Gastroesophageal sphincter (tissue), 4 donors: ENCODE data around the gene CELSR1. TPM values are rescaled to one million over a fixed set of nuclear protein-coding genes. Genes with fewer than 3 reads are reported as not detected.

Experiments
- ATAC-seq: fragments of 150-250 bp; one replicate; pipeline ENCODE4 v1.9.1; 2016; ENCODE audit warnings: mild to moderate bottlenecking, moderate library complexity
- H3K27ac ChIP-seq, 4 donors: fragments of 200-600 bp; sonication (generic) in 3 of 4; 1 replicate in 3 of 4; 2 replicates in 1 of 4; pipeline ENCODE4 v1.5.1; 2016 to 2019
- H3K27me3 ChIP-seq: fragments of 200-600 bp; sonication (generic); one replicate; pipeline ENCODE4 v1.5.1; 2019
- H3K36me3 ChIP-seq, 2 donors: fragments of 200-600 bp; sonication (generic); one replicate each; pipeline ENCODE4 v1.5.1; 2019; ENCODE audit warnings: control low read depth in 1 of 2
- H3K4me1 ChIP-seq, 3 donors: fragments of 200-600 bp; sonication (generic); 1 replicate in 2 of 3; 2 replicates in 1 of 3; pipeline ENCODE4 v1.5.1; 2016 to 2019; ENCODE audit warnings: control low read depth in 2 of 3
- H3K4me3 ChIP-seq, 2 donors: fragments of 200-600 bp; sonication (generic); one replicate each; pipeline ENCODE4 v1.5.1; 2019; ENCODE audit warnings: mild to moderate bottlenecking in 1 of 2, moderate library complexity in 1 of 2
- H3K9me3 ChIP-seq, 3 donors: fragments of 200-600 bp; sonication (generic); one replicate each; pipeline ENCODE4 v1.5.1; 2017 to 2019; ENCODE audit warnings: control low read depth in 2 of 3
- CTCF ChIP-seq, 4 experiments: fragments of 200-600 bp in 2 of 4; fragments of 450-650 bp in 2 of 4; sonication (generic) in 1 of 4; IDR thresholded peaks; one replicate each; pipeline ENCODE4 v1.5.1; 2017 to 2019; ENCODE audit warnings: antibody characterized with exemption in 4 of 4, mild to moderate bottlenecking in 2 of 4, moderate library complexity in 2 of 4
- EP300 ChIP-seq: sonication (generic); formaldehyde crosslinking; IDR thresholded peaks from one replicate; pipeline ENCODE4 v1.6.1; 2017; ENCODE audit warnings: antibody characterized with exemption, mild to moderate bottlenecking
- POLR2A ChIP-seq, 2 donors: fragments of 450-650 bp; IDR thresholded peaks; one replicate each; pipeline ENCODE4 v1.6.1; 2017; ENCODE audit warnings: antibody characterized with exemption in 2 of 2, mild to moderate bottlenecking in 2 of 2, moderate library complexity in 1 of 2
- POLR2AphosphoS5 ChIP-seq: sonication (generic); formaldehyde crosslinking; IDR thresholded peaks from one replicate; pipeline ENCODE4 v1.6.1; 2017; ENCODE audit warnings: antibody characterized with exemption
- WGBS, 2 donors: methylation state at CpG; one replicate each; pipeline ENCODE4 v1.1.5; 2018; ENCODE audit warnings: low coverage in 1 of 2; 5-methylcytosine and 5-hydroxymethylcytosine counted together
- total RNA-seq, 4 donors: library from RNA; depleted of rRNA; stranded (reverse); fragments of >200 nt; gene quantifications; one replicate each; pipeline ENCODE4 v1.1.0, GENCODE V29; 2016

CELSR1 gene
- total RNA-seq, 4 donors from 2014 or later, result 1.7 to 4.8 (median 4.3) TPM

GRCh38 chr22:46362934-46363515, 174.4 kb downstream of the CELSR1 start:
- Histone ChIP-seq H3K9me3 (no peaks in the 10 kb centered on the region), H3K27ac (no peak overlapping the region), H3K27me3 (peaks cover 31% of the 10 kb centered on the region), H3K4me1 (no peaks in the 10 kb centered on the region), H3K36me3 (peaks cover 0 to 16% of the 10 kb centered on the region in 2 donors), H3K4me3 (no peak overlapping the region)
- no peak for ATAC-seq
- WGBS, 2 donors, result 73% methylated on average over 6 of the region's 15 CpGs; no CpG with 5 or more reads in 1 of the 2 donors
- no peak for TF ChIP-seq CTCF (IDR thresholded peaks at IDR 0.05)
- TF ChIP-seq POLR2AphosphoS5, result no peak
- no peak for TF ChIP-seq POLR2A (IDR thresholded peaks at IDR 0.05)
- TF ChIP-seq EP300, result no peak

GRCh38 chr22:46362203-46362933, 175.1 kb downstream of the CELSR1 start:
- ATAC-seq, result no peak

DNA sequence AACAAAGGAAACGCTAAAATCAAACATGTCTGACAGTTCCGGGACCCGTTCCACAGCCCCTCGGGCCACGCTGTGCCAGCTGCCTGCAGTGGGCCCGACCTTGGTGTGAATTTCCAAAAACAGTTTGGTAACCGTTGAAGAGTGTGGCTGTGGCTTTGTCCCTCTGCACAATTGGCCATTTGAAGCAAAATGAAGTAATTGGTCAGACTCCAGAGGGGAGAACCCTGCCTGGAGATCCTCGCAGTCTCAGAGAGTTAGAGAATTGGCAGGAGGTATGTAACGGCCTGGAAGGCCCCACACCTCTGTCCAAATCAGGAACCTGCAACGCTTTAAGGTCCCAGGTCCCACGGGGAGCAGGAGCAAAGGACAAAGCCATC, 175.6 kb downstream of the CELSR1 start:
- Histone ChIP-seq H3K4me3 (no peak overlapping the region), H3K9me3 (no peaks in the 10 kb centered on the region), H3K27ac (no peak overlapping the region), H3K27me3 (peaks cover 21% of the 10 kb centered on the region), H3K36me3 (peaks cover 0 to 28% of the 10 kb centered on the region in 2 donors), H3K4me1 (no peaks in the 10 kb centered on the region)
- ATAC-seq, result no peak
- 53 to 60% methylated on average over 1 to 10 of the region's 11 CpGs for WGBS, 2 donors
- TF ChIP-seq POLR2AphosphoS5 (no peak), EP300 (no peak), POLR2A (IDR thresholded peaks at IDR 0.05) (no peak), CTCF (IDR thresholded peaks at IDR 0.05) (no peak)

More at GRCh38 chr22:46362203-46362933, 175.1 kb downstream of the CELSR1 start:
- peaks cover 0 to 23% of the 10 kb centered on the region in 2 donors for H3K36me3 ChIP-seq
- 60 to 81% methylated on average over 3 to 4 of the region's 25 CpGs for WGBS, 2 donors
- H3K9me3 ChIP-seq, result no peaks in the 10 kb centered on the region
- TF ChIP-seq POLR2AphosphoS5 (no peak), POLR2A (IDR thresholded peaks at IDR 0.05) (no peak), CTCF (IDR thresholded peaks at IDR 0.05) (no peak), EP300 (no peak)
- H3K27me3 ChIP-seq, result peaks cover 27% of the 10 kb centered on the region
- H3K27ac ChIP-seq, result no peak overlapping the region
- no peaks in the 10 kb centered on the region for H3K4me1 ChIP-seq
- H3K4me3 ChIP-seq, result no peak overlapping the region

DNA sequence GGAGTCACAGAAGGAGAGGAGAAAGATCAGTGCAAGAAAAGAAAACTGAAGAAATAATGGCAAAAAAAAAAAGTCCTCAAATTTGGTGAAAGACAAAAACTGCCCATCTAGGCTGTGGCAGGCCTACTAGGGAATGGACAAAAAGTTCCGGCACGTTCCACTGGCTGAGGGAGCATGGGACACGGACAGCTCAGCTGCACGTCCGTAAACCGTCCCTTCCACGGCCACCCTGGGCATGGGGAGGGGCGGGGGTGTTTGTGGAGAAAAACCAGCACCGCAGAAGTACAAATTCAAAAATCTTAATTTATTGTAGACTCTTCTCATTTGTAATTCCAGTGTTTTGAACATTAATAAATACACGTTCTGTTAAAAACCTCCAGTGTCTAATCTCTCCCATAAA, 176.5 kb downstream of the CELSR1 start:
- no peak for TF ChIP-seq POLR2AphosphoS5
- TF ChIP-seq EP300, result no peak
- TF ChIP-seq CTCF (IDR thresholded peaks at IDR 0.05), result no peak
- TF ChIP-seq POLR2A (IDR thresholded peaks at IDR 0.05), result no peak
- no peak for ATAC-seq
- H3K4me3 ChIP-seq, result no peak overlapping the region
- no peak overlapping the region for H3K27ac ChIP-seq
- peaks cover 15% of the 10 kb centered on the region for H3K27me3 ChIP-seq
- 89 to 91% methylated on average over 2 to 9 of the region's 10 CpGs for WGBS, 2 donors
- H3K9me3 ChIP-seq, result no peaks in the 10 kb centered on the region
- H3K4me1 ChIP-seq, result no peaks in the 10 kb centered on the region
- H3K36me3 ChIP-seq, result peaks cover 0 to 38% of the 10 kb centered on the region in 2 donors

- Histone ChIP-seq H3K36me3 (peaks cover 0 to 46% of the 10 kb centered on the region in 2 donors), H3K4me1 (peaks cover 0 to 4% (median 0%) of the 10 kb centered on the region in 3 donors), H3K9me3 (no peaks in the 10 kb centered on the region), H3K4me3 (no peak overlapping the region), H3K27ac (no peak overlapping the region), H3K27me3 (peaks cover 10% of the 10 kb centered on the region)
- ATAC-seq, result no peak
- 56% methylated on average over 1 of the region's 5 CpGs; no CpG with 5 or more reads in 1 of the 2 donors for WGBS, 2 donors
- TF ChIP-seq EP300 (no peak), POLR2AphosphoS5 (no peak), POLR2A (IDR thresholded peaks at IDR 0.05) (no peak), CTCF (IDR thresholded peaks at IDR 0.05) (no peak)
Measured at GRCh38 chr22:46360097-46360496, 177.3 kb downstream of the CELSR1 start.
